Muscle layer of duodenum (tissue), 2 donors: ENCODE data around the gene VPS45.

Experiments
- H3K27ac ChIP-seq: one replicate; pipeline ENCODE4 v1.7.0; 2013; ENCODE audit warnings: mild to moderate bottlenecking, low read length
- H3K27me3 ChIP-seq: one replicate; pipeline ENCODE4 v1.7.0; 2013; ENCODE audit warnings: low read depth, mild to moderate bottlenecking, control low read depth, low read length
- H3K36me3 ChIP-seq, 2 donors: one replicate each; pipeline ENCODE4 v1.7.0; 2013; ENCODE audit warnings: low read length in 2 of 2, control low read depth in 1 of 2, mild to moderate bottlenecking in 1 of 2; ENCODE audit not compliant: insufficient read depth in 2 of 2, control insufficient read depth in 1 of 2
- H3K4me1 ChIP-seq, 2 donors: one replicate each; pipeline ENCODE4 v1.7.0; 2013; ENCODE audit warnings: low read length in 2 of 2, mild to moderate bottlenecking in 2 of 2, control low read depth in 1 of 2, moderate library complexity in 1 of 2; ENCODE audit not compliant: insufficient read depth in 2 of 2, control insufficient read depth in 1 of 2
- H3K4me3 ChIP-seq, 2 donors: one replicate each; pipeline ENCODE4 v1.7.0; 2013; ENCODE audit warnings: low read length in 2 of 2, low read depth in 1 of 2, mild to moderate bottlenecking in 1 of 2
- H3K9me3 ChIP-seq, 2 donors: one replicate each; pipeline ENCODE4 v1.7.0; 2013; ENCODE audit warnings: low read length in 2 of 2, control low read depth in 1 of 2, mild to moderate bottlenecking in 1 of 2; ENCODE audit not compliant: control insufficient read depth in 1 of 2
- donor health status: healthy.

Gene VPS45

GRCh38 chr1:150094734-150095265, 27.2 kb downstream of the VPS45 start:
- Histone ChIP-seq H3K27me3 (no peaks in the 10 kb centered on the region), H3K27ac (no peak overlapping the region), H3K9me3 (no peaks in the 10 kb centered on the region), H3K4me1 (no peaks in the 10 kb centered on the region), H3K36me3 (peaks cover 7 to 24% of the 10 kb centered on the region in 2 donors), H3K4me3 (no peak overlapping the region)

- Histone ChIP-seq H3K27me3 (no peaks in the 10 kb centered on the region), H3K4me1 (no peaks in the 10 kb centered on the region), H3K9me3 (no peaks in the 10 kb centered on the region), H3K36me3 (peaks cover 4 to 9% of the 10 kb centered on the region in 2 donors), H3K27ac (no peak overlapping the region), H3K4me3 (no peak overlapping the region)
These were observed 35.4 kb downstream of the VPS45 start for GRCh38 chr1:150102986-150103385.

- no peak overlapping the region for H3K27ac ChIP-seq
- H3K27me3 ChIP-seq, result no peaks in the 10 kb centered on the region
These were observed 38.8 kb downstream of the VPS45 start for GRCh38 chr1:150106341-150106740.

GRCh38 chr1:150109586-150109985, 42.0 kb downstream of the VPS45 start:
- no peak overlapping the region for H3K4me3 ChIP-seq
- no peaks in the 10 kb centered on the region for H3K27me3 ChIP-seq
- H3K9me3 ChIP-seq, result no peaks in the 10 kb centered on the region
- peaks cover 3 to 7% of the 10 kb centered on the region in 2 donors for H3K36me3 ChIP-seq
- H3K4me1 ChIP-seq, result peaks cover 0 to 5% of the 10 kb centered on the region in 2 donors
- H3K27ac ChIP-seq, result peak overlapping the region; percentile 65

More at GRCh38 chr1:150106341-150106740, 38.8 kb downstream of the VPS45 start:
- no peaks in the 10 kb centered on the region for H3K9me3 ChIP-seq
- no peak overlapping the region for H3K4me3 ChIP-seq
- H3K4me1 ChIP-seq, result peaks cover 0 to 4% of the 10 kb centered on the region in 2 donors
- H3K36me3 ChIP-seq, result peaks cover 0 to 6% of the 10 kb centered on the region in 2 donors

GRCh38 chr1:150110116-150110515, 42.5 kb downstream of the VPS45 start:
- Histone ChIP-seq H3K36me3 (peaks cover 3 to 7% of the 10 kb centered on the region in 2 donors), H3K4me3 (no peak overlapping the region), H3K27ac (peak overlapping the region; percentile 65), H3K27me3 (no peaks in the 10 kb centered on the region), H3K9me3 (no peaks in the 10 kb centered on the region), H3K4me1 (peaks cover 0 to 5% of the 10 kb centered on the region in 2 donors)

- no peak overlapping the region for H3K4me3 ChIP-seq
- H3K4me1 ChIP-seq, result peaks cover 0 to 5% of the 10 kb centered on the region in 2 donors
- peak overlapping the region; percentile 65 for H3K27ac ChIP-seq
These were observed 44.1 kb downstream of the VPS45 start for GRCh38 chr1:150111670-150112069.

GRCh38 chr1:150115121-150115520, 47.5 kb downstream of the VPS45 start:
- H3K4me1 ChIP-seq, result peaks cover 5% of the 10 kb centered on the region in 2 donors
- peaks cover 3 to 14% of the 10 kb centered on the region in 2 donors for H3K36me3 ChIP-seq
- no peak overlapping the region for H3K27ac ChIP-seq
- no peaks in the 10 kb centered on the region for H3K27me3 ChIP-seq
- H3K9me3 ChIP-seq, result peaks cover 0 to 5% of the 10 kb centered on the region in 2 donors
- H3K4me3 ChIP-seq, result no peak overlapping the region

More at GRCh38 chr1:150111670-150112069, 44.1 kb downstream of the VPS45 start:
- peaks cover 0 to 5% of the 10 kb centered on the region in 2 donors for H3K9me3 ChIP-seq
- no peaks in the 10 kb centered on the region for H3K27me3 ChIP-seq
- peaks cover 3 to 14% of the 10 kb centered on the region in 2 donors for H3K36me3 ChIP-seq

GRCh38 chr1:150118716-150119115, 51.1 kb downstream of the VPS45 start:
- H3K4me3 ChIP-seq, result no peak overlapping the region
- H3K27ac ChIP-seq, result no peak overlapping the region
- peaks cover 0 to 5% of the 10 kb centered on the region in 2 donors for H3K9me3 ChIP-seq
- peaks cover 0 to 13% of the 10 kb centered on the region in 2 donors for H3K36me3 ChIP-seq
- peaks cover 0 to 5% of the 10 kb centered on the region in 2 donors for H3K4me1 ChIP-seq
- H3K27me3 ChIP-seq, result no peaks in the 10 kb centered on the region

- H3K4me1 ChIP-seq, result peaks cover 0 to 5% of the 10 kb centered on the region in 2 donors
- H3K27me3 ChIP-seq, result no peaks in the 10 kb centered on the region
- no peak overlapping the region for H3K4me3 ChIP-seq
- H3K9me3 ChIP-seq, result no peaks in the 10 kb centered on the region
- H3K27ac ChIP-seq, result no peak overlapping the region
- H3K36me3 ChIP-seq, result peaks cover 0 to 7% of the 10 kb centered on the region in 2 donors
These were observed 53.8 kb downstream of the VPS45 start for GRCh38 chr1:150121236-150121862.

GRCh38 chr1:150126811-150127210, 59.2 kb downstream of the VPS45 start:
- no peak overlapping the region for H3K4me3 ChIP-seq
- H3K36me3 ChIP-seq, result peaks cover 0 to 7% of the 10 kb centered on the region in 2 donors
- no peaks in the 10 kb centered on the region for H3K4me1 ChIP-seq
- H3K27ac ChIP-seq, result no peak overlapping the region
- H3K27me3 ChIP-seq, result no peaks in the 10 kb centered on the region
- H3K9me3 ChIP-seq, result no peaks in the 10 kb centered on the region

GRCh38 chr1:150127464-150127863, 59.9 kb downstream of the VPS45 start:
- H3K4me1 ChIP-seq, result no peaks in the 10 kb centered on the region
- H3K9me3 ChIP-seq, result no peaks in the 10 kb centered on the region
- no peaks in the 10 kb centered on the region for H3K27me3 ChIP-seq
- H3K36me3 ChIP-seq, result peaks cover 0 to 7% of the 10 kb centered on the region in 2 donors
- H3K4me3 ChIP-seq, result no peak overlapping the region
- H3K27ac ChIP-seq, result no peak overlapping the region
